ENCODE results near the gene ATP1A2. TPM values are rescaled to one million over a fixed set of nuclear protein-coding genes. Genes with fewer than 3 reads are reported as not detected.

ATP1A2 gene
- total and polyA plus RNA-seq, 10 of the 15 experiments (the other 5 are each of a cell fraction or from before 2014, with no cell fraction given): 0.15 TPM; not detected in 9

DNA sequence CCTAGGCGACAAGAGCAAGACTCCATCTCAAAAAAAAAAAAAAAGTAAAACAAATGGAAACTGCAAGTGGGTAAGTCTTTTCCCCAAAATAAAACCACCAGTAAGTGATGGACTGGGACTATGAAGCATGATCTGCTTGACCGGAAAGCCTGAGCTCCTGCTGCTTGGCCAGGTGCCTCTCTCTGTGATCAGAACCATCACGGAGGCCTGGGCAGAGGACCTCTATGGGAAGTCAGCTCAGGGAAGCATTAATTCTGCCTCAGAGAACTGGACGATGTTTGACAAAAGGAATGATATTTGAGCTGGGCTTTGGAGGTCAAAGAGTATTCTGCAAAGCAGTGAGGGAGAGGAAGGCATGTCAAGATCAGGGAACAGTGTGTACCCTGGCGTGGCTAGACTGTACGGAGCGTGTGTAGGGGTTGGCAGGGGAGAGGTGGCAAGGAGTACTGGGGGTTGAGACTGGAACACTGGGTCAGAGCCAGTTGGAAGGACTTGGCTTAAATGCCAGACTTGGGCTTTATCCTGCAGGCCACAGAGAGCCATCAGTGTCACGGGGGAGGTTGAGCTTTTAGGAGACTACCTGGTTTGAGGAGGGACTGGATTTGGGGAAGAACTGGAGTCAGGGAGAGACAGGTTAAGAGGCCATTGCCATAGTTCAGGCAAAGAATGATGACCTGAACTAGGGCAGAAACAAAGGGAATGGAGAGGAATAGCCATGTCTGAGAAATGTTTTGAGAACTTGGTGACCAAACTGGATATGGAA is 16.4 kb downstream of the ATP1A2 start:
- BruUV-seq (replicated peaks): no TSS peak
- ChIA-PET RAD21 (ENCODE audit: unreplicated experiment) (no interaction called here), CTCF (no interaction called here), POLR2A (interaction anchor here (0.7 kb wide), 1 partner anchor 261 kb away, joined by 3 read pairs; no protein-coding TSS in a partner anchor), SMC1A (ENCODE audit: uncharacterized antibody, unreplicated experiment) (interaction anchor here (1.1 kb wide), 1 partner anchor 125 kb away, joined by 3 read pairs; no protein-coding TSS in a partner anchor)
- H3K27me3 ChIP-seq (replicated peaks in 1 of 2; ENCODE audit: control insufficient read depth in 2 of 2, insufficient read depth in 2 of 2, low read length in 1 of 2): peaks cover 2 to 3% of the 10 kb centered on the region in 2 experiments; a peak in 2 of 4 replicates
- no peak overlapping the region for H3K27ac ChIP-seq (ENCODE audit: control insufficient read depth, insufficient read depth)
- no peaks in the 10 kb centered on the region for H4K20me1 ChIP-seq (ENCODE audit: control insufficient read depth, insufficient read depth)
- H3K4me3 ChIP-seq: no peak overlapping the region
- FAIRE-seq (no peak), DNase-seq (ENCODE audit: low read depth, low spot score) (no peak), ATAC-seq (no peak)
- H3K9me3 ChIP-seq (replicated peaks; ENCODE audit: control insufficient read depth, insufficient read depth, low read length): no peaks in the 10 kb centered on the region
- in situ Hi-C loops (cut with MboI): no loop called here
- no peak overlapping the region for H2AFZ ChIP-seq (ENCODE audit: control insufficient read depth, low read depth, low read length)
- H3K36me3 ChIP-seq (ENCODE audit: control insufficient read depth in 2 of 2, insufficient read depth in 2 of 2, low read length in 1 of 2): no peaks in the 10 kb centered on the region
- intact Hi-C loops (cut with micrococcal nuclease; ENCODE audit: unreplicated experiment): no loop called here
- no peak overlapping the region for H3K9ac ChIP-seq (ENCODE audit: control insufficient read depth, insufficient read depth, low read length)
- H3K4me2 ChIP-seq (ENCODE audit: control insufficient read depth, insufficient read depth): no peak overlapping the region
- WGBS (ENCODE audit: insufficient coverage, insufficient replicate concordance, low lambda C conversion rate, missing lambda C conversion rate): 21% methylated on average over 7 of the region's 8 CpGs
- H3K4me1 ChIP-seq (ENCODE audit: control insufficient read depth, insufficient read depth, low read length): no peaks in the 10 kb centered on the region
- H3K79me2 ChIP-seq (ENCODE audit: control insufficient read depth, insufficient read depth, low read length): no peaks in the 10 kb centered on the region
- TF ChIP-seq GABPA (IDR thresholded peaks at IDR 0.05; ENCODE audit: low read depth) (no peak), BHLHE40 (IDR thresholded peaks at IDR 0.05; ENCODE audit: borderline replicate concordance in 1 of 2, low read depth in 2 of 2, low read length in 1 of 2) (no peak), CHD1 (IDR thresholded peaks at IDR 0.05; ENCODE audit: low read depth, low read length) (no peak), E2F4 (IDR thresholded peaks at IDR 0.05; ENCODE audit: low read depth, low read length) (no peak), EZH2 (IDR thresholded peaks at IDR 0.05; ENCODE audit: borderline replicate concordance, control insufficient read depth, low read depth, low read length) (no peak), IKZF2 (IDR thresholded peaks at IDR 0.05) (no peak), TCF12 (IDR thresholded peaks at IDR 0.05; ENCODE audit: low read depth, low read length) (no peak), CUX1 (IDR thresholded peaks at IDR 0.05; ENCODE audit: insufficient replicate concordance, low read depth, low read length) (no peak)
- TF ChIP-seq, protein P1, sequence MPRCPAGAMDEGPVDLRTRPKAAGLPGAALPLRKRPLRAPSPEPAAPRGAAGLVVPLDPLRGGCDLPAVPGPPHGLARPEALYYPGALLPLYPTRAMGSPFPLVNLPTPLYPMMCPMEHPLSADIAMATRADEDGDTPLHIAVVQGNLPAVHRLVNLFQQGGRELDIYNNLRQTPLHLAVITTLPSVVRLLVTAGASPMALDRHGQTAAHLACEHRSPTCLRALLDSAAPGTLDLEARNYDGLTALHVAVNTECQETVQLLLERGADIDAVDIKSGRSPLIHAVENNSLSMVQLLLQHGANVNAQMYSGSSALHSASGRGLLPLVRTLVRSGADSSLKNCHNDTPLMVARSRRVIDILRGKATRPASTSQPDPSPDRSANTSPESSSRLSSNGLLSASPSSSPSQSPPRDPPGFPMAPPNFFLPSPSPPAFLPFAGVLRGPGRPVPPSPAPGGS (IDR thresholded peaks at IDR 0.05; ENCODE audit: borderline replicate concordance, insufficient read depth, low read depth, low read length, poor library complexity, severe bottlenecking): no peak
- TF ChIP-seq, protein P2, sequence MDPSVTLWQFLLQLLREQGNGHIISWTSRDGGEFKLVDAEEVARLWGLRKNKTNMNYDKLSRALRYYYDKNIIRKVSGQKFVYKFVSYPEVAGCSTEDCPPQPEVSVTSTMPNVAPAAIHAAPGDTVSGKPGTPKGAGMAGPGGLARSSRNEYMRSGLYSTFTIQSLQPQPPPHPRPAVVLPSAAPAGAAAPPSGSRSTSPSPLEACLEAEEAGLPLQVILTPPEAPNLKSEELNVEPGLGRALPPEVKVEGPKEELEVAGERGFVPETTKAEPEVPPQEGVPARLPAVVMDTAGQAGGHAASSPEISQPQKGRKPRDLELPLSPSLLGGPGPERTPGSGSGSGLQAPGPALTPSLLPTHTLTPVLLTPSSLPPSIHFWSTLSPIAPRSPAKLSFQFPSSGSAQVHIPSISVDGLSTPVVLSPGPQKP (IDR thresholded peaks at IDR 0.05; ENCODE audit: low read depth, low read length): no peak
- TF ChIP-seq, protein P3, sequence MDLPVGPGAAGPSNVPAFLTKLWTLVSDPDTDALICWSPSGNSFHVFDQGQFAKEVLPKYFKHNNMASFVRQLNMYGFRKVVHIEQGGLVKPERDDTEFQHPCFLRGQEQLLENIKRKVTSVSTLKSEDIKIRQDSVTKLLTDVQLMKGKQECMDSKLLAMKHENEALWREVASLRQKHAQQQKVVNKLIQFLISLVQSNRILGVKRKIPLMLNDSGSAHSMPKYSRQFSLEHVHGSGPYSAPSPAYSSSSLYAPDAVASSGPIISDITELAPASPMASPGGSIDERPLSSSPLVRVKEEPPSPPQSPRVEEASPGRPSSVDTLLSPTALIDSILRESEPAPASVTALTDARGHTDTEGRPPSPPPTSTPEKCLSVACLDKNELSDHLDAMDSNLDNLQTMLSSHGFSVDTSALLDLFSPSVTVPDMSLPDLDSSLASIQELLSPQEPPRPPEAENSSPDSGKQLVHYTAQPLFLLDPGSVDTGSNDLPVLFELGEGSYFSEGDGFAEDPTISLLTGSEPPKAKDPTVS (IDR thresholded peaks at IDR 0.05; ENCODE audit: low read depth, low read length): no peak
